Stimulated activated CD4-positive, alpha-beta T cell treated with anti-CD3 and anti-CD28 coated beads, Interleukin-15, amount 100 ng/mL, for 48 hours (primary cell): ENCODE results near the gene GPANK1.

Experiments
- DNase-seq, 2 donors: peaks; one replicate each; pipeline ENCODE4 v3.0.0-alpha.2; 2020; ENCODE audit warnings: low read depth in 2 of 2

Gene GPANK1

GRCh38 chr6:31639449-31639861, 25.3 kb downstream of the GPANK1 start:
- DNase-seq, result peak in 1 of 2 donors; percentile 33

- no peak for DNase-seq
Observed at GRCh38 chr6:31639043-31639442, 25.8 kb downstream of the GPANK1 start.

- DNase-seq, result no peak
Observed at GRCh38 chr6:31636698-31637596, 27.9 kb downstream of the GPANK1 start.

- no peak for DNase-seq
Observed at GRCh38 chr6:31634969-31635575, 29.7 kb downstream of the GPANK1 start.

- no peak for DNase-seq
Observed at GRCh38 chr6:31634131-31634530, 30.7 kb downstream of the GPANK1 start.

GRCh38 chr6:31633447-31633846, 31.4 kb downstream of the GPANK1 start:
- no peak for DNase-seq

GRCh38 chr6:31632279-31632946, 32.4 kb downstream of the GPANK1 start:
- DNase-seq, result no peak

GRCh38 chr6:31631681-31632278, 33.0 kb downstream of the GPANK1 start:
- no peak for DNase-seq

GRCh38 chr6:31631209-31631608, 33.6 kb downstream of the GPANK1 start:
- no peak for DNase-seq

GRCh38 chr6:31630177-31630934, 34.4 kb downstream of the GPANK1 start:
- no peak for DNase-seq

- no peak for DNase-seq
Observed at GRCh38 chr6:31629014-31629413, 35.8 kb downstream of the GPANK1 start.

- DNase-seq, result no peak
Observed at GRCh38 chr6:31627690-31628287, 37.0 kb downstream of the GPANK1 start.

GRCh38 chr6:31626952-31627351, 37.8 kb downstream of the GPANK1 start:
- DNase-seq, result no peak

- no peak for DNase-seq
Observed at GRCh38 chr6:31624070-31624469, 40.7 kb downstream of the GPANK1 start.

- DNase-seq, result no peak
Observed at GRCh38 chr6:31622684-31623091, 42.1 kb downstream of the GPANK1 start.

GRCh38 chr6:31621991-31622390, 42.8 kb downstream of the GPANK1 start:
- DNase-seq, result no peak

GRCh38 chr6:31621320-31621939, 43.4 kb downstream of the GPANK1 start:
- DNase-seq, result no peak

- DNase-seq, result peak; percentile 76 to 96
Observed at GRCh38 chr6:31620586-31621319, 44.0 kb downstream of the GPANK1 start, which contains the start of gene PRRC2A. PRRC2A (plus strand) TSS chr6:31620715; CDS start chr6:31622790, 2,075 bp downstream.

- DNase-seq, result peak; percentile 97 to 98
Observed at GRCh38 chr6:31619805-31620585, 44.8 kb downstream of the GPANK1 start.
